Upper lobe of right lung (tissue), 1 donor: ENCODE measurements around the gene CDKAL1. TPM values are rescaled to one million over a fixed set of nuclear protein-coding genes. Genes with fewer than 3 reads are reported as not detected.
A peak's percentile ranks its signal among the peaks of the same experiment; 100 is the strongest.

Experiments
- ATAC-seq: fragments of 200-7000 bp; cut with Tn5 transposase; one replicate; pipeline ENCODE4 v1.9.1; 2020; ENCODE audit warnings: mild to moderate bottlenecking, moderate library complexity
- DNase-seq: peaks from one replicate; pipeline ENCODE4 v3.0.0-alpha.2; 2020
- H3K27ac ChIP-seq: fragments of 200-600 bp; one replicate; pipeline ENCODE4 v1.8.0; 2022
- H3K27me3 ChIP-seq: fragments of 200-600 bp; one replicate; pipeline ENCODE4 v1.8.0; 2022; ENCODE audit warnings: mild to moderate bottlenecking
- H3K36me3 ChIP-seq: fragments of 200-600 bp; one replicate; pipeline ENCODE4 v1.8.0; 2022
- H3K4me1 ChIP-seq: fragments of 200-600 bp; one replicate; pipeline ENCODE4 v1.8.0; 2022
- H3K4me3 ChIP-seq: fragments of 200-600 bp; one replicate; pipeline ENCODE4 v1.8.0; 2022; ENCODE audit warnings: mild to moderate bottlenecking
- H3K9me3 ChIP-seq: fragments of 200-600 bp; one replicate; pipeline ENCODE4 v1.8.0; 2022
- intact Hi-C: fragments of 100-400 bp; cut with DNase I; formaldehyde crosslinking; loops from one replicate; pipeline ENCODE4 v1.11.0; 2022
- total RNA-seq: library from RNA; stranded (reverse); fragmentation: NEBNext Ultra II Directional; extraction: Animal tissue kit (Norgen Biotek cat#: 25700); gene quantifications from one replicate; pipeline ENCODE4 v1.2.1, GENCODE V29; 2021
- TF ChIP-seq, protein P1 (sequence below): fragments of 200-600 bp; IDR thresholded peaks from one replicate; pipeline ENCODE4 v1.8.0; 2022; ENCODE audit warnings: antibody characterized with exemption
- donor health status: DM: no; HTN: yes; CAD: no; lungs with severe emphysema.

Gene CDKAL1
- total RNA-seq, 1 donor from 2014 or later: 16.0 TPM

DNA sequence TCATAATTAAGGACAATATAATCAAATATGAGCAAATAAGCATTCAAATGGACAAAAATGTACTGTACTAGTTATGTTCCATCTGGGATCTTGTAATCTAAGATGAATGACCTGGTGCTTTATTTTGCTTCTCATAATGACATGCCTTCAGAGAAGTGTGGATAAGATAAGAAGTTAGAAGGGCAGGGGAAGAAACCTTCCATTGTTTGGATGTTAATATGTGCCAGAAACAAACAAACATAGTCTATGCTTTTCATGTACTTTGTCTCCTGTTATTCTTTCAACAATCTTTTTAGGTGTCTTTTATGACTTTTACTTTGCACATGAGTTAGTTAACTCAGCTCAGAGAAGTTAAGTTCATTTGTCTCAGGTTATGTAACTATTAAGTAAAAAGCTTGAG is 547.8 kb downstream of the CDKAL1 start:
- Histone ChIP-seq H3K27ac (no peak overlapping the region), H3K4me1 (no peaks in the 10 kb centered on the region), H3K27me3 (no peaks in the 10 kb centered on the region), H3K4me3 (no peak overlapping the region), H3K9me3 (no peaks in the 10 kb centered on the region), H3K36me3 (no peaks in the 10 kb centered on the region)
- TF ChIP-seq, protein P1, sequence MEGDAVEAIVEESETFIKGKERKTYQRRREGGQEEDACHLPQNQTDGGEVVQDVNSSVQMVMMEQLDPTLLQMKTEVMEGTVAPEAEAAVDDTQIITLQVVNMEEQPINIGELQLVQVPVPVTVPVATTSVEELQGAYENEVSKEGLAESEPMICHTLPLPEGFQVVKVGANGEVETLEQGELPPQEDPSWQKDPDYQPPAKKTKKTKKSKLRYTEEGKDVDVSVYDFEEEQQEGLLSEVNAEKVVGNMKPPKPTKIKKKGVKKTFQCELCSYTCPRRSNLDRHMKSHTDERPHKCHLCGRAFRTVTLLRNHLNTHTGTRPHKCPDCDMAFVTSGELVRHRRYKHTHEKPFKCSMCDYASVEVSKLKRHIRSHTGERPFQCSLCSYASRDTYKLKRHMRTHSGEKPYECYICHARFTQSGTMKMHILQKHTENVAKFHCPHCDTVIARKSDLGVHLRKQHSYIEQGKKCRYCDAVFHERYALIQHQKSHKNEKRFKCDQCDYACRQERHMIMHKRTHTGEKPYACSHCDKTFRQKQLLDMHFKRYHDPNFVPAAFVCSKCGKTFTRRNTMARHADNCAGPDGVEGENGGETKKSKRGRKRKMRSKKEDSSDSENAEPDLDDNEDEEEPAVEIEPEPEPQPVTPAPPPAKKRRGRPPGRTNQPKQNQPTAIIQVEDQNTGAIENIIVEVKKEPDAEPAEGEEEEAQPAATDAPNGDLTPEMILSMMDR: no peak
- intact Hi-C loops: no loop called here
- ATAC-seq: no peak
- no peak for DNase-seq

DNA sequence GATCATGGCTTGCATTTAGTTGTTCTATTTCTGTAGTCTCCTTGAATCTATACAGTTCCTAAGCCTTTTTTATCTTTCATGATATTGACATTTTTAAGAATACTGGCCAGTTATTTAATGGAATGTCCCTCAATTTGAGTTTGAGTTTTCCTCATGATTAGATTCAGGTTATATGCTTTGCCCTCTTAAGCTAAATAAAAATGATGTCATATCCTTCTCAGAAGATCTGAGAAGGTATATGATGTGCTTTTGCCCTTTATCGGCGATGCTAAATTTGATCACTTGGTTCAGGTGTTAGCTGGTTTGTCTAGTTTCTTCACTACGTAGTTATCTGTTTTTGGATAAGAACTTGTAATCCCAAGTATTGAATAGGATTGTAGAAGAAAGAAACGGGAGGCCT is 549.5 kb downstream of the CDKAL1 start:
- ATAC-seq (no peak), DNase-seq (no peak)
- Histone ChIP-seq H3K4me3 (no peak overlapping the region), H3K27ac (no peak overlapping the region), H3K4me1 (no peaks in the 10 kb centered on the region), H3K9me3 (no peaks in the 10 kb centered on the region), H3K36me3 (no peaks in the 10 kb centered on the region), H3K27me3 (no peaks in the 10 kb centered on the region)
- TF ChIP-seq, protein P1: no peak
- intact Hi-C loops: no loop called here

DNA sequence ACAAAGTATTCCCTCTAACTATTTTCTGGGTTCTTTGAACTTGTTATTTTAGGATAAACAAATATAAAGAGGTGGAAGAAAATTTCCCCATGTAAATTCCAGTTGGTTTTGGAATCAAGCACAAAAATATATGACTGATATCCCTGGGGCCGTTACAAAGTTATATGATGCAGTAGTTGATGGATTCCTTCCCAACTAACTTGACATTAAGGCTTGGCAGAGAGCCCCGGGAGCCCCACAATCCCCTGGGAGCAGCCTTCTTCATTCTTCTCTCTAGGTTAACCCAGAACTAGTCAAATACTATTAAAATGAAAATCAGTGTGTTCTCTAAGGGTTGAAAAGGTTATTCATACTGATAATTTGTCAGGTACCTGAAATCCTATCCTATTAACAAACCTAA is 550.4 kb downstream of the CDKAL1 start:
- DNase-seq (no peak), ATAC-seq (no peak)
- Histone ChIP-seq H3K36me3 (no peaks in the 10 kb centered on the region), H3K4me3 (no peak overlapping the region), H3K4me1 (no peaks in the 10 kb centered on the region), H3K9me3 (no peaks in the 10 kb centered on the region), H3K27me3 (no peaks in the 10 kb centered on the region), H3K27ac (no peak overlapping the region)
- intact Hi-C loops: no loop called here
- TF ChIP-seq, protein P1: no peak

DNA sequence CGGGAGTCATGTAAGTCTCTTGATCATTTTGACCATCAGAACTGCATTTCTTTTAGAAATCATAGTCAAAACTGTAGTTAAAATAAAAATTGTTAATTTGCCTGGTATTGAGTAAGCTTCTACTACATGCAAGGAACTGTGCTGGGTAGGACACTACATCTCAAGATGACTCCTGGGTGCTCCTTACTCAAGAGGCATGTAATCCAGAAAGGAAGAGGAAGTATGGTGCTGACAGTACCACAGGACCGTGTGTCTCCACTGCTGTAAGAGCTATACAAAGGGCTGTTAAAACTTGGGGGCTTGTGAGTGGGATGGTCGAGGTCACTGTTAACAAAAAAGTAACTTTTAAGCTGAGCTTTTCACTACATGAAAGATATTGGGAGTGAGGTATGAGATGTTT is 551.0 kb downstream of the CDKAL1 start:
- Histone ChIP-seq H3K4me1 (no peaks in the 10 kb centered on the region), H3K27me3 (no peaks in the 10 kb centered on the region), H3K36me3 (no peaks in the 10 kb centered on the region), H3K27ac (no peak overlapping the region), H3K4me3 (no peak overlapping the region), H3K9me3 (no peaks in the 10 kb centered on the region)
- DNase-seq: no peak
- intact Hi-C loops: no loop called here
- peak; percentile 55 for ATAC-seq
- TF ChIP-seq, protein P1: no peak

DNA sequence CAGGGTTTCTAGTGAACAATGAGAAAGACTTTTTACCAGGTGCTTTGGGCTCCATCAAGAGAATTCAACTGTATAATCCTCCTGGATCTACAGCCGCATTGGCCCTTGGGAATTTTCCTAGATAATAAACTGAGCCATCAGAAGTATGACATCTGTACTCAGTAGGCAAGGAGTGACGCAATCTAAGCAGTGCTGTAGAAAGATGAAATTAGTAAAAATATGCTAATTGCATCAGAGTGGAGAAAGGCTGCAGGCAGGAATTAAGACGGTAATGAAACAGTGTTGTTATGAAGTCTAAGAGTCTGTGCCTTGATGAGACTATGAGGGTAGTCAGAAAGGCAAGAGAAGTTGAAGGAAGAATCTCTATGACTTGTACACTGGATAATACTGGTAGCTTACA is 551.4 kb downstream of the CDKAL1 start:
- ATAC-seq: no peak
- TF ChIP-seq, protein P1: no peak
- intact Hi-C loops: no loop called here

DNA sequence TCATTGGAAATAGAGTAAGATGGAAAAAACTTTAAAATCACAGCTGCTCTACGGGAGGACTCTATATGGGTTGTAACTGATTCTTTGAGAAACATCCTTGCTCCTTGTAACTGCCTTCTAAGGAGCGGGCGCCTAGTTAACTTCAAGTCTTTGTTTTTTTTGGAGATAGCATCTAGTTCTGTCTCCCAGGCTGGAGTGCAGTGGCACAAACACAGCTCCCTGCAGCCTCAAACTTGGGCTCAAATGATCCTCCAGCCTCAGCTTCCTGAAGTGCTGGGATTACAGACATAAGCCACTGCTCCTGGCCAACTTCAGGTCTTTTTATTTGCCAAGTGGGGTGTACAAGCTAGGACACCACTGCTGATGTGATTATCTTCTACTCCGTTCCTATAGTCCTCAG is 552.9 kb downstream of the CDKAL1 start:
- Histone ChIP-seq H3K36me3 (no peaks in the 10 kb centered on the region), H3K4me1 (no peaks in the 10 kb centered on the region), H3K27me3 (no peaks in the 10 kb centered on the region), H3K27ac (no peak overlapping the region), H3K9me3 (no peaks in the 10 kb centered on the region), H3K4me3 (no peak overlapping the region)
- ATAC-seq (no peak), DNase-seq (no peak)
- intact Hi-C loops: no loop called here
- TF ChIP-seq, protein P1: no peak

More for the DNA sequence above, 551.4 kb downstream of the CDKAL1 start:
- Histone ChIP-seq H3K27ac (no peak overlapping the region), H3K4me3 (no peak overlapping the region), H3K27me3 (no peaks in the 10 kb centered on the region), H3K36me3 (no peaks in the 10 kb centered on the region), H3K4me1 (no peaks in the 10 kb centered on the region), H3K9me3 (no peaks in the 10 kb centered on the region)
- DNase-seq: no peak
